ENCODE measurements around the gene SLC22A1. TPM values are rescaled to one million over a fixed set of nuclear protein-coding genes. Genes with fewer than 3 reads are reported as not detected.

SLC22A1 gene
- total RNA-seq, 1 experiment from 2014 or later = 0.39 TPM

GRCh38 chr6:160160450-160160849 is 38.8 kb downstream of the SLC22A1 start:
- Histone ChIP-seq H2AFZ (ENCODE audit: low read length) (no peak overlapping the region), H4K8ac (replicated peaks; ENCODE audit: insufficient read length, low read depth, low read length) (no peak overlapping the region), H3K4me1 (ENCODE audit: insufficient read depth, low read length) (peaks cover 5% of the 10 kb centered on the region; the same call in 1 of the 2 replicates), H2BK15ac (ENCODE audit: low read depth, low read length) (no peak overlapping the region), H3K4me2 (ENCODE audit: insufficient read depth, insufficient read length, low read length) (no peak overlapping the region), H2BK120ac (ENCODE audit: low read depth, low read length, poor library complexity, severe bottlenecking) (no peak overlapping the region), H3K23ac (ENCODE audit: insufficient read length, low read depth, low read length) (no peak overlapping the region), H3K4ac (ENCODE audit: low read depth, low read length) (no peak overlapping the region), H3K23me2 (ENCODE audit: insufficient read length, low read depth, low read length, poor library complexity, severe bottlenecking) (no peaks in the 10 kb centered on the region), H3K14ac (ENCODE audit: insufficient read depth, low read length) (no peak overlapping the region), H3K27ac (ENCODE audit: insufficient read length, low read depth, low read length) (no peak overlapping the region), H3T11ph (ENCODE audit: low read length) (no peak overlapping the region), H2AK5ac (ENCODE audit: insufficient read length, low read length) (no peak overlapping the region), H3K56ac (ENCODE audit: insufficient read length, low read depth, low read length) (no peak overlapping the region), H3K9me3 (ENCODE audit: control insufficient read depth, low read depth, low read length) (no peaks in the 10 kb centered on the region), H4K5ac (ENCODE audit: insufficient read length, low read depth, low read length) (no peak overlapping the region), H3K79me1 (ENCODE audit: insufficient read depth, low read depth, low read length, poor library complexity, severe bottlenecking) (no peaks in the 10 kb centered on the region), H4K20me1 (ENCODE audit: control insufficient read depth, insufficient read depth, insufficient read length) (no peaks in the 10 kb centered on the region), H3K18ac (ENCODE audit: insufficient read length, low read depth, low read length) (no peak overlapping the region), H3K79me2 (ENCODE audit: insufficient read depth, low read length) (no peaks in the 10 kb centered on the region), H4K91ac (ENCODE audit: insufficient read length, low read depth, low read length) (no peak overlapping the region), H2BK20ac (ENCODE audit: low read depth, low read length, poor library complexity, severe bottlenecking) (no peak overlapping the region), H2BK5ac (ENCODE audit: insufficient read length, low read length) (no peak overlapping the region), H3K9ac (ENCODE audit: extremely low read depth, insufficient read length, low read length) (no peak overlapping the region), H3K27me3 (ENCODE audit: insufficient read depth, low read length) (no peaks in the 10 kb centered on the region), H2BK12ac (ENCODE audit: insufficient read length, low read depth, low read length) (no peak overlapping the region)
- WGBS (ENCODE audit: extremely low coverage, insufficient read length, low lambda C conversion rate) = no CpG with 5 or more reads among the region's 6 CpGs
- Mint-ChIP-seq H3K36me3 (ENCODE audit: insufficient read depth in 1 of 3, low read depth in 3 of 3) (peaks cover 0 to 2% (median 0%) of the 10 kb centered on the region in 3 experiments; a peak in 2 of 7 replicates), H3K4me3 (no peak overlapping the region), H3K4me1 (peaks cover 20 to 23% of the 10 kb centered on the region in 2 experiments), H3K27ac (no peak overlapping the region), H3K9me3 (peaks cover 4 to 5% of the 10 kb centered on the region in 2 experiments; a peak in 4 of 5 replicates), H3K27me3 (ENCODE audit: low read depth) (peaks cover 2% of the 10 kb centered on the region; the same call in 1 of the 2 replicates)
- DNase-seq = no peak
- TF ChIP-seq CTCF (conservative IDR thresholded peaks at IDR 0.05) = no peak

Data from H9 (cell line).